K562 (cell line): Measurements from ENCODE around the gene SLC7A4. TPM values are rescaled to one million over a fixed set of nuclear protein-coding genes. Genes with fewer than 3 reads are reported as not detected.

Experiments
- ARHGAP35 ChIP-seq: fragments of 450-650 bp; IDR thresholded peaks from 2 replicates; pipeline ENCODE4 v1.6.1; 2018; ENCODE audit not compliant: partially characterized antibody
- DIDO1 ChIP-seq: fragments of 450-650 bp; IDR thresholded peaks from 2 replicates; pipeline ENCODE4 v1.6.1; 2016; ENCODE audit warnings: low read depth, missing biosample characterization, missing genetic modification characterization
- DNMT1 ChIP-seq: fragments of 450-650 bp; IDR thresholded peaks from 2 replicates; pipeline ENCODE4 v1.6.1; 2016; ENCODE audit warnings: antibody characterized with exemption, mild to moderate bottlenecking
- GABPA ChIP-seq: fragments of 200-800 bp; sonication (Bioruptor generic); conservative IDR thresholded peaks from 2 replicates; pipeline ENCODE4 v1.6.1; 2016; ENCODE audit warnings: low read depth, missing genetic modification characterization, missing compliant biosample characterization
- GTF2F1 ChIP-seq: IDR thresholded peaks from 2 replicates; pipeline ENCODE4 v1.6.1; 2011; ENCODE audit warnings: low read depth, low read length, improper control_type of control experiment
- MYNN ChIP-seq, 2 experiments: sonication (generic); formaldehyde crosslinking in 1 of 2; IDR thresholded peaks; 2 replicates each; pipeline versions ENCODE4 v1.5.0 to v1.6.1; 2016 to 2020; ENCODE audit warnings: antibody characterized with exemption in 1 of 2, missing genetic modification reagents in 1 of 2
- NFE2L1 ChIP-seq: fragments of 450-650 bp; IDR thresholded peaks from 2 replicates; pipeline ENCODE4 v1.6.1; 2016; ENCODE audit warnings: missing genetic modification characterization, low read depth, mild to moderate bottlenecking, missing compliant biosample characterization, moderate library complexity, borderline replicate concordance
- NRF1 ChIP-seq, 2 experiments: fragments of 450-650 bp; IDR thresholded peaks in 1 of 2; conservative IDR thresholded peaks in 1 of 2; 2 replicates each; pipeline ENCODE4 v1.6.1; 2014; ENCODE audit warnings: mild to moderate bottlenecking in 2 of 2
- PBX2 ChIP-seq, 2 experiments: IDR thresholded peaks in 1 of 2; conservative IDR thresholded peaks in 1 of 2; 2 replicates each; pipeline ENCODE4 v1.6.1; 2016; ENCODE audit warnings: low read depth in 2 of 2, mild to moderate bottlenecking in 1 of 2, missing compliant biosample characterization in 1 of 2, missing genetic modification characterization in 1 of 2, moderate library complexity in 1 of 2
- PCBP2 ChIP-seq: fragments of 200-400 bp; formaldehyde crosslinking; IDR thresholded peaks from 2 replicates; pipeline ENCODE4 v1.6.1; 2018; ENCODE audit warnings: low read length, low read depth, mild to moderate bottlenecking, moderate library complexity; ENCODE audit not compliant: poor library complexity, severe bottlenecking
- POLR2B ChIP-seq: fragments of 450-650 bp; IDR thresholded peaks from 2 replicates; pipeline ENCODE4 v1.6.1; 2018; ENCODE audit warnings: low read depth; ENCODE audit not compliant: partially characterized antibody
- POLR2G ChIP-seq: fragments of 200-400 bp; formaldehyde crosslinking; IDR thresholded peaks from 2 replicates; pipeline ENCODE4 v1.6.1; 2017; ENCODE audit warnings: low read depth, mild to moderate bottlenecking, antibody characterized with exemption, low read length, moderate library complexity
- RBM39 ChIP-seq: fragments of 200-400 bp; formaldehyde crosslinking; optimal IDR thresholded peaks from 2 replicates; pipeline ENCODE3; 2018; ENCODE audit warnings: low read depth, low read length
- RHOXF2B ChIP-seq: fragments of 250-450 bp; sonication (Bioruptor Pico); conservative IDR thresholded peaks from 2 replicates; pipeline ENCODE4 v1.5.1; 2021
- STAT5A ChIP-seq: IDR thresholded peaks from 2 replicates; pipeline ENCODE4 v1.6.1; 2012; ENCODE audit warnings: low read length, inconsistent platforms, borderline replicate concordance
- ZFP91 ChIP-seq: sonication (generic); formaldehyde crosslinking; IDR thresholded peaks from 2 replicates; pipeline ENCODE4 v1.8.0; 2022; ENCODE audit warnings: mild to moderate bottlenecking, missing genetic modification reagents
- polyA plus RNA-seq, 8 experiments: library from polyadenylated mRNA; depleted of rRNA in 4 of 8; stranded (reverse) in 5 of 8; unstranded in 3 of 8; fragments of >200 nt; fragmentation: Nextera tagmentation in 2 of 8; fragmentation: Illumina TruSeq in 1 of 8; extraction: Ambion mirVana in 2 of 8; extraction: Trizol in 1 of 8; gene quantifications; 2 replicates each; pipeline versions ENCODE4 v1.2.1 to v1.2.3, GENCODE V29; 2011 to 2014; ENCODE audit warnings: inconsistent platforms in 1 of 8, missing spikeins in 1 of 8
- total RNA-seq, 7 experiments: library from RNA; depleted of rRNA in 6 of 7; stranded (reverse); fragments of >200 nt in 6 of 7; fragmentation: Illumina TruSeq in 2 of 7; extraction: Trizol in 2 of 7; gene quantifications; 2 replicates each; pipeline versions ENCODE4 v1.2.1 to v1.2.3, GENCODE V29; 2011 to 2021; ENCODE audit warnings: low replicate concordance in 1 of 7
- TF ChIP-seq, protein P1 (sequence below): sonication (generic); formaldehyde crosslinking; IDR thresholded peaks from 2 replicates; pipeline ENCODE4 v1.8.0; 2022; ENCODE audit warnings: mild to moderate bottlenecking, missing genetic modification reagents, borderline replicate concordance
- TF ChIP-seq, protein P2 (sequence below): fragments of 250-450 bp; sonication (Bioruptor Pico); IDR thresholded peaks from 2 replicates; pipeline ENCODE4 v1.9.0; 2021; ENCODE audit warnings: mild to moderate bottlenecking
- TF ChIP-seq, protein P3 (sequence below), 3 experiments: IDR thresholded peaks in 2 of 3; conservative IDR thresholded peaks in 1 of 3; 2 replicates each; pipeline ENCODE4 v1.5.1; 2011 to 2012; ENCODE audit warnings: low read length in 3 of 3, mild to moderate bottlenecking in 3 of 3, control low read depth in 2 of 3, improper control_type of control experiment in 1 of 3, inconsistent platforms in 1 of 3, low read depth in 1 of 3, mixed read lengths in 1 of 3, moderate library complexity in 1 of 3; ENCODE audit not compliant: insufficient read depth in 2 of 3

The SLC7A4 gene
- total and polyA plus RNA-seq, 9 of the 15 experiments (the other 6 are each of a cell fraction or from before 2014, with no cell fraction given) = not detected

GRCh38 chr22:21068681-21069276 is 36.4 kb upstream of the SLC7A4 start (continued):
- no peak for TF ChIP-seq NFE2L1 (tag)
- TF ChIP-seq GABPA (tag) = no peak
- no peak for TF ChIP-seq RBM39
- TF ChIP-seq DNMT1 = no peak
- no peak for TF ChIP-seq ARHGAP35
- no peak for TF ChIP-seq GTF2F1
- TF ChIP-seq, protein P1, sequence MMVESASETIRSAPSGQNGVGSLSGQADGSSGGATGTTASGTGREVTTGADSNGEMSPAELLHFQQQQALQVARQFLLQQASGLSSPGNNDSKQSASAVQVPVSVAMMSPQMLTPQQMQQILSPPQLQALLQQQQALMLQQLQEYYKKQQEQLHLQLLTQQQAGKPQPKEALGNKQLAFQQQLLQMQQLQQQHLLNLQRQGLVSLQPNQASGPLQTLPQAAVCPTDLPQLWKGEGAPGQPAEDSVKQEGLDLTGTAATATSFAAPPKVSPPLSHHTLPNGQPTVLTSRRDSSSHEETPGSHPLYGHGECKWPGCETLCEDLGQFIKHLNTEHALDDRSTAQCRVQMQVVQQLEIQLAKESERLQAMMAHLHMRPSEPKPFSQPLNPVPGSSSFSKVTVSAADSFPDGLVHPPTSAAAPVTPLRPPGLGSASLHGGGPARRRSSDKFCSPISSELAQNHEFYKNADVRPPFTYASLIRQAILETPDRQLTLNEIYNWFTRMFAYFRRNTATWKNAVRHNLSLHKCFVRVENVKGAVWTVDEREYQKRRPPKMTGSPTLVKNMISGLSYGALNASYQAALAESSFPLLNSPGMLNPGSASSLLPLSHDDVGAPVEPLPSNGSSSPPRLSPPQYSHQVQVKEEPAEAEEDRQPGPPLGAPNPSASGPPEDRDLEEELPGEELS (CRISPR knock-in tag) = no peak
- TF ChIP-seq RHOXF2B (CRISPR knock-in tag) = no peak
- no peak for TF ChIP-seq MYNN (IDR thresholded peaks at IDR 0.05)
- no peak for TF ChIP-seq MYNN (CRISPR knock-in tag; IDR thresholded peaks at IDR 0.05)
- TF ChIP-seq PBX2 (CRISPR knock-in tag; IDR thresholded peaks at IDR 0.05; ENCODE audit: low read depth) = no peak
- TF ChIP-seq PBX2 (tag; conservative IDR thresholded peaks at IDR 0.05; ENCODE audit: low read depth) = no peak
- TF ChIP-seq DIDO1 (tag) = no peak
- no peak for TF ChIP-seq POLR2G
- no peak for TF ChIP-seq ZFP91
- no peak for TF ChIP-seq POLR2B
- TF ChIP-seq, protein P2, sequence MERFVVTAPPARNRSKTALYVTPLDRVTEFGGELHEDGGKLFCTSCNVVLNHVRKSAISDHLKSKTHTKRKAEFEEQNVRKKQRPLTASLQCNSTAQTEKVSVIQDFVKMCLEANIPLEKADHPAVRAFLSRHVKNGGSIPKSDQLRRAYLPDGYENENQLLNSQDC (CRISPR knock-in tag) = no peak
- TF ChIP-seq PCBP2 = no peak
- TF ChIP-seq STAT5A = no peak
- no peak for TF ChIP-seq NRF1 (conservative IDR thresholded peaks at IDR 0.05 in 1 of 2, IDR thresholded peaks at IDR 0.05 in 1 of 2)
- TF ChIP-seq, protein P3, sequence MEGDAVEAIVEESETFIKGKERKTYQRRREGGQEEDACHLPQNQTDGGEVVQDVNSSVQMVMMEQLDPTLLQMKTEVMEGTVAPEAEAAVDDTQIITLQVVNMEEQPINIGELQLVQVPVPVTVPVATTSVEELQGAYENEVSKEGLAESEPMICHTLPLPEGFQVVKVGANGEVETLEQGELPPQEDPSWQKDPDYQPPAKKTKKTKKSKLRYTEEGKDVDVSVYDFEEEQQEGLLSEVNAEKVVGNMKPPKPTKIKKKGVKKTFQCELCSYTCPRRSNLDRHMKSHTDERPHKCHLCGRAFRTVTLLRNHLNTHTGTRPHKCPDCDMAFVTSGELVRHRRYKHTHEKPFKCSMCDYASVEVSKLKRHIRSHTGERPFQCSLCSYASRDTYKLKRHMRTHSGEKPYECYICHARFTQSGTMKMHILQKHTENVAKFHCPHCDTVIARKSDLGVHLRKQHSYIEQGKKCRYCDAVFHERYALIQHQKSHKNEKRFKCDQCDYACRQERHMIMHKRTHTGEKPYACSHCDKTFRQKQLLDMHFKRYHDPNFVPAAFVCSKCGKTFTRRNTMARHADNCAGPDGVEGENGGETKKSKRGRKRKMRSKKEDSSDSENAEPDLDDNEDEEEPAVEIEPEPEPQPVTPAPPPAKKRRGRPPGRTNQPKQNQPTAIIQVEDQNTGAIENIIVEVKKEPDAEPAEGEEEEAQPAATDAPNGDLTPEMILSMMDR (IDR thresholded peaks at IDR 0.05 in 2 of 3, conservative IDR thresholded peaks at IDR 0.05 in 1 of 3; ENCODE audit: insufficient read depth in 2 of 3, low read depth in 1 of 3, low read length in 3 of 3) = peak; percentile 25 to 44 (median 33); a peak in 3 of 6 replicates
